ENCODE data around the gene STK11IP.

Gene STK11IP

DNA sequence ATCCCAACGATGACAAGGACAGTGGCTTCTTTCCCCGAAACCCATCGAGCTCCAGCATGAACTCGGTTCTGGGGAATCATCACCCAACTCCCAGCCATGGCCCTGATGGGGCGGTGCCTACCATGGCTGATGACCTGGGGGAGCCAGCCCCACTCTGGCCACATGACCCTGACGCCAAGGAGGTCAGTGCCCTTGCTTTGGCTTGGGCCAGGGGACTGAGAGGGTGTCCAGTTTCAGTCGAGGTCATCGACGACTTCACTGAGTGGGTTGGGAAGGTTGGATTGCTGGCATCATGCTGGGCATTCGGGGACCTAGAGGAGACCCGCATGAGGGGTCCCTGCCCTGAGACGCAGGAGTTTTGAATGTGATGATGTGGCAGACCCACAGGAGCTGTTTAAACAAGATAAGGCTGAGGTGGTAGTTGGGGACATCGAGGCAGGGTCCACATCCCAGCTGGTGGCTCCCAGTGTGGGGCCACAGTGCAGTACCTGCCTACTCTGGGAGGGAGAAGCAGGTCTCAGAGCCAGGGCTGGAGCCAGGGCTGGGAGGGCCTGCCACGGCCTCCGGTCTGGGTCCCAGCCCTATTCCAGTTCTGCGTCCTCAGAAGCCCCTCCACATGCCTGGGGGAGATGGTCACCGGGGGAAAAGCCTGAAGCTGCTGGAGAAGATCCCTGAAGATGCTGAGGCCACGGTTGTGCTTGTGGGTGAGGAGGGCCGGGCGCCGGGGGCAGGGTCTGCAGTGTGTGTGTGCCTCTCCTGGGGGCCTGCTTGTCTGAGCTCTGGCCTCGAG, 35.8 kb downstream of the STK11IP start:
- Histone ChIP-seq H3K27me3 (ENCODE audit: low read depth) (no peaks in the 10 kb centered on the region), H3K4me3 (no peak overlapping the region), H3K4me1 (no peaks in the 10 kb centered on the region), H3K36me3 (replicated peaks) (no peaks in the 10 kb centered on the region), H3K9me3 (no peaks in the 10 kb centered on the region)
- in situ Hi-C loops (cut with MboI; ENCODE audit: low sequenced_read_pairs): no loop called here
- DNase-seq (ENCODE audit: low spot score in 2 of 2): no peak

DNA sequence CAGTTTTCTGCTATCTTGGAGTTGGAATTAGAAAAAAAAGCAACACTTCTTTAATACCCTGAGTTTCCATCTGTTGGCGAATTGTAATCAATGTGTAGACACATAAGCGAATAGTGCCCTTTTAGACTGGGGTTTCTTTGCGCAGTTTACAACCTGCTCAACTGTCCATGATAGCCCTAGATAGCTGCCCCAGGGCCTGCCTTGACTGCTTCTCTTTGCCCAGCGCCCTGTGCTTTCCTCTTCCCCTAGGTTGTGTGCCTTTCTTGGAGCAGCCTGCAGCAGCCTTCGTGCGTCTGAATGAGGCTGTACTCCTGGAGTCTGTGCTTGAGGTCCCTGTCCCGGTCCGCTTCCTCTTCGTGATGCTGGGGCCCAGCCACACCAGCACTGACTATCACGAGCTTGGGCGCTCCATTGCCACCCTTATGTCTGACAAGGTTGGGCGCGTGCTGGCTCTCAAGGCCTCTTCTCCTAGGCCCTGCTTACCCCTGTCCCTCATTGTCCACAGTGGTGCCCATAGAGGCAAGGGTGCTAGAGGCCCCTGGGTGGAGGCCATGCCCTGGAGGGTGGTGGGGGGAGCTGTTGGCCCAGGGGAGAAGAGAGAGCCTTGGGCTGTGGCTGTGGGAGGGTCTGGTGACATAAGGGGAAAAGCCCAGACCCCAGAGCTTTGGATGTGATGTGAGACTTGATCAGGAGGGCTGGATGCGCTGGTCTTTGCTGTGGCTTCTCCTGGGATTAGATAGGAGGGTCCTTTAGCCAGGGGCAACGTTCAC, 36.7 kb downstream of the STK11IP start:
- no peaks in the 10 kb centered on the region for H3K4me1 ChIP-seq
- in situ Hi-C loops (cut with MboI; ENCODE audit: low sequenced_read_pairs): no loop called here

DNA sequence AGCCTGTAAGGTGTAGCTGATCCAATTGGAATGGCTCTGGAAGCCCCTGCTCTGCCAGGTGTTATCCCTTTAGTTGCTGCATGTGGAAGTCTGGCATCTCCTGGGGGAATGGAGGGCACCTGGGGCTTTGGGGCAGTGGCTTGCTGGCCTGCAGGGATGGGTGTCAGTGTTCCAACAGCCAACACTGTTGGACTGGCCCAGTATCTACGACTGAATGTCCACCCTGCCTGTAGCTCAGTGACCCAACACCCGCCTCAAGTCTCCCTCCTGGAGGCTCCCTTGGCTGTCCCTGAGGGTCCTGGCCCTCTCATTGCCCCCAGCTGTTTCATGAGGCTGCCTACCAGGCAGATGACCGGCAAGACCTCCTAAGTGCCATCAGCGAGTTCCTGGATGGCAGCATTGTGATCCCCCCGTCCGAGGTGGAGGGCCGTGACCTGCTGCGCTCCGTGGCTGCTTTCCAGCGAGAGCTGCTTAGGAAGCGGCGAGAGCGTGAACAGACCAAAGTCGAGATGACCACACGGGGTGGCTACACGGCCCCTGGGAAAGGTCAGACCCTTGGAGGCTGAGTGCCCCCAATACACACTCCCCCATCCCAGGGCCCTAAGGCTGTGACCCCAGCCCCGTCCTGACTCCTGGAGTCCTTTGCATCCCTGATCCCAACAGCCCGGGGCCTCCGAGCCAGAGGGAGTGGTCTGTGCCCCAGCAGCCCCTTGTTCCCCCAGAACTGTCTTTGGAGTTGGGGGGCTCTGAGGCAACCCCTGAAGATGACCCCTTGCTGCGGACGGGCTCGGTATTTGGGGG, 37.5 kb downstream of the STK11IP start:
- in situ Hi-C loops (cut with MboI; ENCODE audit: low sequenced_read_pairs): no loop called here
- DNase-seq (ENCODE audit: low spot score in 2 of 2): no peak
- Histone ChIP-seq H3K27me3 (ENCODE audit: low read depth) (no peaks in the 10 kb centered on the region), H3K4me3 (no peak overlapping the region), H3K9me3 (no peaks in the 10 kb centered on the region), H3K4me1 (no peaks in the 10 kb centered on the region), H3K36me3 (replicated peaks) (no peaks in the 10 kb centered on the region)

More for the DNA sequence above, 36.7 kb downstream of the STK11IP start:
- no peaks in the 10 kb centered on the region for H3K27me3 ChIP-seq (ENCODE audit: low read depth)
- no peaks in the 10 kb centered on the region for H3K9me3 ChIP-seq
- H3K4me3 ChIP-seq: no peak overlapping the region
- H3K36me3 ChIP-seq (replicated peaks): no peaks in the 10 kb centered on the region
- DNase-seq (ENCODE audit: low spot score in 2 of 2): no peak

DNA sequence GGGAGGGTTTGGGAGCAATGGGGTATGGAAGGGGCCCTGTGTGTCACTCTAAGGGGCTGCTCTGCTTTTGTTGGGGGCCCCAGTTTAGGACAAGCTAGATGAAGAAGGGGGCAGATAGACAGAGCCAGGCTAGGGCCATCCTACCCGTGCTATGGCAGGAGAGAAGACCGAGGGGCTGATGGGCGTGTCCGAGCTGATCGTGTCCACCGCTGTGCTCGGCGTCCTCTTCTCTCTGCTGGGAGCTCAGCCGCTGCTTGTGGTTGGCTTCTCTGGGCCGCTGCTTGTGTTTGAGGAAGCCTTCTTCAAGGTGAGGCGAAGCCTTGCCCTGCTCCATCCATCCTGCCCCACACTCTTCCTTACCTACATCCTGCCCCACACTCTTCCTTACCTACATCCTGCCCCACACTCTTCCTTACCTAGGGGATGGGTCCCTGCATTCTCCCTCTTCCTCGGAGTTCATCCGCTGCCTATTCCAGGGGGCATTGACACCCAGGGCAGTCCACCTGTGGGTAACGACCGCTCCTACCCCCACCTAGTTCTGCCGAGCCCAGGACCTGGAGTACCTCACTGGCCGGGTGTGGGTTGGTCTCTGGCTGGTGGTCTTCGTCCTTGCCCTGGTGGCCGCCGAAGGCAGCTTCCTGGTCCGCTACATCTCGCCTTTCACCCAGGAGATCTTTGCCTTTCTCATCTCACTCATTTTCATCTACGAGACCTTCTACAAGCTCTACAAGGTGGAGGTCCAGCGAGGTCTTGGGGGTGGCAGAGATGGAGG, 38.7 kb downstream of the STK11IP start:
- in situ Hi-C loops (cut with MboI; ENCODE audit: low sequenced_read_pairs): no loop called here
- DNase-seq (ENCODE audit: low spot score in 2 of 2): no peak
- no peaks in the 10 kb centered on the region for H3K4me1 ChIP-seq

DNA sequence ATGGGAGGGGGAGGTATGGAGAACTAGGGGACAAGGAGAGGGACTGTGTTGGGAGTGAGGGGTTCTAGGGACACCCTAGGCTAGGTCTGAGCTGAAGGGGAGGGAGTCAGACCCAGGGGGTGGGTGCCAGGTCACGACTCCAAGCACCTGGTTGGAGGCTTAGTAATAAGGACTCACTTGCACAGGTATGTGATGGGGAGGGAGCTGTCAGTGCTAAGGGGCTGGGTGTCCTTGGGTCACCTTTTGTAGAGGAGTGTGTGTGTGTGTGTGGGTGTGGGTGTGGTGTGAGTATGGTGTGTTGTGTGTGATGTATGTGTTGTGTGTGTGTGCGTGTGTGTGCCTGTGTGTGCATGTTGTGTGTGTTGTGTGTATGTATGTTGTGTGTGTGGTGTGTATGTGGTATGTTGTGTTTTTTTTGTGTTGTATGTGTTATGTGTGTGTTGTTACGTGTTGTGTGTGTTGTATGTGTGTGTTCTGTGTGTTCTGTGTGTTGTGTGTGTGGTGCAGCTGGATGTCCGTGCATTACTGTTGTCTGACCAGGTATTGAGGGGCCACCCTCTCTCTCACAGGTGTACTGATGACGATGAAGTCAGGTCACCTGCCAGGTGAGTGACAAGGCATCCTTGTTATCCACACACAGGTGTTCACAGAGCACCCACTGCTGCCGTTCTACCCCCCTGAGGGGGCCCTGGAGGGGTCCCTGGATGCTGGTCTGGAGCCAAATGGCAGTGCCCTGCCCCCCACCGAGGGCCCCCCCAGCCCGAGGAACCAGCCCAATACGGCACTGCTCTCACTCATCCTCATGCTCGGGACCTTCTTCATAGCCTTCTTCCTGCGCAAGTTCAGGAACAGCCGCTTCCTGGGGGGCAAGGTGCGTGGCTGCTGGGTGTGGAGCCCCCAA, 39.5 kb downstream of the STK11IP start:
- Histone ChIP-seq H3K27me3 (ENCODE audit: low read depth) (no peaks in the 10 kb centered on the region), H3K9me3 (no peaks in the 10 kb centered on the region), H3K36me3 (replicated peaks) (no peaks in the 10 kb centered on the region; the same call in 1 of the 2 replicates), H3K4me1 (no peaks in the 10 kb centered on the region), H3K4me3 (no peak overlapping the region)
- in situ Hi-C loops (cut with MboI; ENCODE audit: low sequenced_read_pairs): no loop called here
- no peak for DNase-seq (ENCODE audit: low spot score in 2 of 2)

More for the DNA sequence above, 38.7 kb downstream of the STK11IP start:
- no peak overlapping the region for H3K4me3 ChIP-seq
- H3K9me3 ChIP-seq: no peaks in the 10 kb centered on the region
- no peaks in the 10 kb centered on the region for H3K36me3 ChIP-seq (replicated peaks)
- H3K27me3 ChIP-seq (ENCODE audit: low read depth): no peaks in the 10 kb centered on the region

DNA sequence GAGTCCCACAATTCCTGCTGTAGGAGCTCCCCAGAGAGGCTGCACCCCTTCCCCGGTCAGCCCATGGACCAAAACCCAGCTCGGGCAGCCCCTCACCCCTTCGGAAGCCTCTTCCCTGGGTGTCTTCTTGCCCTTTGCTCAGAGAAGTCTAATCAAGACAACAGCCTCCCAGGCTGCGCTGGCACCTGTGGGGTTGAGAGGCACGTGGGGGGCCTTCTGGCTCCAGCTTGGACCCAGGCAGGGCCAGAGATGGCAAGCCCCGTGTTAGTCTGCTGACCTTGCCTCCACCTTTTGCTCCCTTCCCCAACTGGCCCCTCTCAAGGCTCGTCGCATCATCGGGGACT, 40.2 kb downstream of the STK11IP start:
- in situ Hi-C loops (cut with MboI; ENCODE audit: low sequenced_read_pairs): no loop called here
- no peaks in the 10 kb centered on the region for H3K9me3 ChIP-seq
- H3K4me3 ChIP-seq: no peak overlapping the region
- no peaks in the 10 kb centered on the region for H3K27me3 ChIP-seq (ENCODE audit: low read depth)
- H3K4me1 ChIP-seq: no peaks in the 10 kb centered on the region
- H3K36me3 ChIP-seq (replicated peaks): no peaks in the 10 kb centered on the region; the same call in 1 of the 2 replicates
- DNase-seq (ENCODE audit: low spot score in 2 of 2): no peak

DNA sequence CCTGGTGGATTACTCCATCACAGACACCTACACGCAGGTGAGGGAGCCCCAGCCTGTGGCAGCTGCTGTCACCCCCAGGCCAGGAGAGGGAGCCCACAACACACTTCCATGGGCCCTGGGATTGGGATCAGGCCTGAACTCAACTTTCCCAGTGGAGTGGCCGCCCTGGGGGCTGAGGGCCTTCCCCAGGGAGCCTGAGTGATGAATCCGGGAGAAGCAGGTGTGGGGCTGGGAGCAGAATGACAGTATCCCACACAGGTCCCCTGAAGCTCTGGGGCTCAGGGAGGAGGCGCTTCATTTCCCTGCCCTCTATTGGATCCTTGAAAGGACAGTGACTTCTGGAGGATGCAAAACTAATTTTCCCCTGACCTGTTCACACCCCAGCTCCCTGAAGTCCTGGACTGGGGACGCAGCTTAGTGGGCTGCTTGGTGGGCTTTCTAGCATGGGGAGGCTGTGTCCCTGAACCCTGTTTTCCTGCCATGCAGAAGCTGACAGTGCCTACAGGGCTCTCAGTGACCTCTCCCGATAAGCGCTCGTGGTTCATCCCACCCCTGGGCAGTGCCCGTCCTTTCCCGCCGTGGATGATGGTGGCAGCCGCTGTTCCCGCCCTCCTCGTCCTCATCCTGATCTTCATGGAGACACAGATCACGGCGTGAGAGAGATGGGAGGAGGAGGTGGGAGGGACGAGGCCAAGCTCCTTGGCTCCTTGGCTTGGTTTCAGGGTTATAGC, 40.7 kb downstream of the STK11IP start:
- in situ Hi-C loops (cut with MboI; ENCODE audit: low sequenced_read_pairs): no loop called here
- Histone ChIP-seq H3K36me3 (replicated peaks) (no peaks in the 10 kb centered on the region; the same call in 1 of the 2 replicates), H3K4me3 (no peak overlapping the region), H3K27me3 (ENCODE audit: low read depth) (no peaks in the 10 kb centered on the region), H3K4me1 (no peaks in the 10 kb centered on the region), H3K9me3 (no peaks in the 10 kb centered on the region)
- DNase-seq (ENCODE audit: low spot score in 2 of 2): no peak

DNA sequence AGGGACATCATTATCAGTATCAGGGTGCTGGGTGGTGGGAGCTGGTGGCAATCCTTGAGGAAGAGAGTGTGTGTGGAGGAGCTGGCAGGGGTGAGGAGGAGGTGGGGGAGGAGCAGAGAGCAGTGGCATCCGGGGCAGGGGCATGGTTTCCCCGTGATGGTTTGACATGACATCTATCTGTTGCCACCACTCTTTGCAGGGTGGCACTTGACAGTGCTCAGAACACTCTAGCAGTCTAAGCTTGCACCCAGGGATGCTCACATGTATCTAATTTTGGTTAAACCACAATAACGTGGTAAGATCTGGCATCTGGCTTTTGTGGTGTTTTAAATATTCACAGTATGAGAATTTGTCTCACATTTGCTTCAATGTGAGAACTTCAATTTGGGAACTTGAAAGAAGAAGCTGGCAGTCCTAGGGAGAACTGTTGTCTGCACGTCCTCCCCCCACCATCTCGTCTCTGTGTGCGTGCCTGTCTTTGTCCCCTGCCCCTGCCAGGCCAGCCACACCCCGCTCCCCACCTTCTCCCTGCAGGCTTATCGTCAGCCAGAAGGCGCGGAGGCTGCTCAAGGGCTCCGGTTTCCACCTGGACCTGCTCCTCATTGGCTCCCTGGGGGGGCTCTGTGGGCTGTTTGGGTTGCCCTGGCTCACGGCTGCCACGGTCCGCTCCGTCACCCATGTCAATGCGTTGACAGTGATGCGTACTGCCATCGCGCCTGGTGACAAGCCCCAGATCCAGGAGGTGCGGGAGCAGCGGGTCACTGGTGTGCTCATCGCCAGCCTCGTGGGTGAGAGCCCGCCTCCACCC, 41.5 kb downstream of the STK11IP start:
- H3K9me3 ChIP-seq: no peaks in the 10 kb centered on the region
- DNase-seq (ENCODE audit: low spot score in 2 of 2): no peak

DNA sequence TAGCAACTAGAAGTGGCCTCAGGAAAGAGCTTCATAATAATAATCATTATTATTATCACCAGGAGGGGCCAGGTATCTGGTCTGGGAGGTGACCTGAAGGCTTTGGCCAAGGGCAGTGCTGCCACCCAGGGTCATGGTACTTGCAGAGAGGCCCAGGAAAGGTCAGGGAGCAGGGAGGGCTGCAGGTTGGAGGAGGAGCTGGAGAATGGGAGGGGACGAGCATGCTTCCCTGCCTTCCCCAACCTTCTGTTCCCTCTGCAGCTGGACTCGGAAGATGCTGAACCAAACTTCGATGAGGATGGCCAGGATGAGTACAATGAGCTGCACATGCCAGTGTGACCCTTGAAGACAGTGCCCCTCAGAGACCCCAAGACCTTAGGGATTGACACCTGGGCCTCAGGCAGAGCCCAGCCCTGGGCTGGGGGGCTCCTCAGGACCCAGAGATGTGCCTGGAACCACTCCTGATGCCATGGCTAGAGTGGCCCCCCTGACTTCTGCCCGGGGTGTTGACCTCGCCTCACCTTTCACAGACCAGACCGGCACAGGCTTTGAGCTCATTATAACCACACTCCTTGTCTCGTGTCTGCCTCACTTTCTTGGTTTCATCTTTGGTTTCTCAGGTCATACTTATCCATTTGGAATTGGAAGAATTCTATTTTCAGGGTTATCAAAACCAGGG, 43.9 kb downstream of the STK11IP start:
- H3K4me1 ChIP-seq: no peaks in the 10 kb centered on the region
- in situ Hi-C loops (cut with MboI; ENCODE audit: low sequenced_read_pairs): loop anchor here (5.0 kb wide), 1 partner anchor 99 kb away; the partner anchor contains the start of genes CHPF and TMEM198
- H3K4me3 ChIP-seq: no peak overlapping the region
- H3K36me3 ChIP-seq (replicated peaks): no peaks in the 10 kb centered on the region; the same call in 1 of the 2 replicates
- no peak for DNase-seq (ENCODE audit: low spot score in 2 of 2)
- H3K27me3 ChIP-seq (ENCODE audit: low read depth): no peaks in the 10 kb centered on the region
- no peaks in the 10 kb centered on the region for H3K9me3 ChIP-seq

More for the DNA sequence above, 41.5 kb downstream of the STK11IP start:
- in situ Hi-C loops (cut with MboI; ENCODE audit: low sequenced_read_pairs): no loop called here
- Histone ChIP-seq H3K36me3 (replicated peaks) (no peaks in the 10 kb centered on the region; the same call in 1 of the 2 replicates), H3K4me1 (no peaks in the 10 kb centered on the region), H3K27me3 (ENCODE audit: low read depth) (no peaks in the 10 kb centered on the region), H3K4me3 (no peak overlapping the region)

DNA sequence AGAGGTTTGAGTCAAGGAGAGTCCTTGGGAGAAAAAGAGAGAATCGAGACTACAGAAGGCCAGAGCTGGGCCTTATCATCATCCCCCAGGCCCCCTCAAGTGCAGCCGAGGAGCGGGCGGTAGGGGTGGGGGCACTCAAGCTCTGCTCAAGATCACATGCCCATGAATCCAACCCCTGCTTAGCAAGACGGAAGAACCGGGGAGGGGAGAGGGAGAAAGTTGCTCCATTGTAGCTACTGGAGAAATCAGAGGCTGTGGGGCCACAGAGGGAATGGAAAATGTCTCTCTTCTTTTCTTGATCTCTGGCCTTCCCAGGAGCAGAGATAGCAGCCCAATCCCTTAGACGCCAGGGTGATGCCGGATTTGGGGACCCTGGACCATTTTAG, 44.4 kb downstream of the STK11IP start:
- H3K27me3 ChIP-seq (ENCODE audit: low read depth): no peaks in the 10 kb centered on the region
- no peaks in the 10 kb centered on the region for H3K9me3 ChIP-seq
- no peak for DNase-seq (ENCODE audit: low spot score in 2 of 2)
- in situ Hi-C loops (cut with MboI; ENCODE audit: low sequenced_read_pairs): loop anchor here (5.0 kb wide), 1 partner anchor 100 kb away; the partner anchor contains the start of genes CHPF and TMEM198
- no peaks in the 10 kb centered on the region; the same call in 1 of the 2 replicates for H3K36me3 ChIP-seq (replicated peaks)
- no peak overlapping the region for H3K4me3 ChIP-seq
- H3K4me1 ChIP-seq: no peaks in the 10 kb centered on the region

All from HAP-1 (cell line).